Activated CD8-positive, alpha-beta T cell treated with anti-CD3 and anti-CD28 coated beads for 36 hours (primary cell): ENCODE measurements around the gene FRMPD1. TPM values are rescaled to one million over a fixed set of nuclear protein-coding genes. Genes with fewer than 3 reads are reported as not detected.

Experiments
- ATAC-seq: fragments of 200-7000 bp; cut with Tn5 transposase; one replicate; pipeline ENCODE4 v1.10.0; 2021; ENCODE audit warnings: mild to moderate bottlenecking, moderate library complexity
- CTCF ChIA-PET: fragments of 350-600 bp; sonication (Branson Sonifier 250); formaldehyde crosslinking; loops from one replicate; lab custom pipeline; 2021; ENCODE audit warnings: antibody characterized with exemption; lab: Charles Lee
- POLR2A ChIA-PET: fragments of 350-600 bp; sonication (Branson Sonifier 250); formaldehyde crosslinking; loops from one replicate; lab custom pipeline; 2021; ENCODE audit warnings: antibody characterized with exemption; lab: Charles Lee
- DNase-seq: peaks from one replicate; pipeline ENCODE4 v3.0.0-alpha.2; 2020
- H3K27ac Mint-ChIP-seq: one replicate; pipeline ENCODE4 v1.8.0; 2021; ENCODE audit warnings: mild to moderate bottlenecking, mixed read lengths
- H3K27me3 Mint-ChIP-seq: one replicate; pipeline ENCODE4 v1.8.0; 2021; ENCODE audit warnings: mixed read lengths
- H3K36me3 Mint-ChIP-seq: one replicate; pipeline ENCODE4 v1.8.0; 2021; ENCODE audit warnings: low read depth, mixed read lengths
- H3K4me1 Mint-ChIP-seq: one replicate; pipeline ENCODE4 v1.8.0; 2021; ENCODE audit warnings: low read depth, mixed read lengths
- H3K4me3 Mint-ChIP-seq: one replicate; pipeline ENCODE4 v1.8.0; 2021; ENCODE audit warnings: mild to moderate bottlenecking, moderate library complexity, mixed read lengths
- H3K9me3 Mint-ChIP-seq: one replicate; pipeline ENCODE4 v1.8.0; 2021; ENCODE audit warnings: mixed read lengths
- intact Hi-C: fragments of 100-400 bp; cut with micrococcal nuclease; formaldehyde crosslinking; loops from one replicate; pipeline ENCODE4 v1.10.0; 2022
- total RNA-seq, 2 experiments: library from RNA; stranded (reverse); gene quantifications; one replicate each; pipeline ENCODE4 v1.2.3, GENCODE V29; 2021
- TF ChIP-seq, protein P1 (sequence below): fragments of 200-600 bp; IDR thresholded peaks from one replicate; pipeline ENCODE4 v1.8.0; 2022; ENCODE audit warnings: antibody characterized with exemption, mild to moderate bottlenecking

FRMPD1 gene
- total RNA-seq, 2 experiments from 2014 or later = not detected

DNA sequence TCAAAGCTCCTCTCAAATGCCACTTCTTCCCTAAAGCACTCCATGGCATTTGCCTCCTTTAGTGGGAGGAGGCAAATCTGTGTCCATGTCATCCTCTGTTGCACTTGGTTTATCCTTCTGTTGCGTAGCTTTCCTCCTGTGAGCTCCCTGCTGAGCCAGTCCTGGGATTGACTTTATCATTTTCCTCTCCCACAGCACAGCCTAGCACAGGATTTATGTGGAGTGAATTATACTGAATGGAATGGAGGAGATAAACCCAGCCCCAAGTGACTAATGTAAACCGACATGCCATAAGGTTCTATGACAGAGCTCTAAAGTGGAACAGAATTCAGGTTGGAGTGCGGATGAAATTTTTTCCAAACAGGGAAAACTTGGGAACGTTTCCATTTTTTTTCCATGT lies 31.9 kb upstream of the FRMPD1 start:
- Mint-ChIP-seq H3K27ac (no peak overlapping the region), H3K4me1 (no peaks in the 10 kb centered on the region), H3K36me3 (no peaks in the 10 kb centered on the region), H3K9me3 (no peaks in the 10 kb centered on the region), H3K27me3 (no peaks in the 10 kb centered on the region), H3K4me3 (no peak overlapping the region)
- TF ChIP-seq, protein P1, sequence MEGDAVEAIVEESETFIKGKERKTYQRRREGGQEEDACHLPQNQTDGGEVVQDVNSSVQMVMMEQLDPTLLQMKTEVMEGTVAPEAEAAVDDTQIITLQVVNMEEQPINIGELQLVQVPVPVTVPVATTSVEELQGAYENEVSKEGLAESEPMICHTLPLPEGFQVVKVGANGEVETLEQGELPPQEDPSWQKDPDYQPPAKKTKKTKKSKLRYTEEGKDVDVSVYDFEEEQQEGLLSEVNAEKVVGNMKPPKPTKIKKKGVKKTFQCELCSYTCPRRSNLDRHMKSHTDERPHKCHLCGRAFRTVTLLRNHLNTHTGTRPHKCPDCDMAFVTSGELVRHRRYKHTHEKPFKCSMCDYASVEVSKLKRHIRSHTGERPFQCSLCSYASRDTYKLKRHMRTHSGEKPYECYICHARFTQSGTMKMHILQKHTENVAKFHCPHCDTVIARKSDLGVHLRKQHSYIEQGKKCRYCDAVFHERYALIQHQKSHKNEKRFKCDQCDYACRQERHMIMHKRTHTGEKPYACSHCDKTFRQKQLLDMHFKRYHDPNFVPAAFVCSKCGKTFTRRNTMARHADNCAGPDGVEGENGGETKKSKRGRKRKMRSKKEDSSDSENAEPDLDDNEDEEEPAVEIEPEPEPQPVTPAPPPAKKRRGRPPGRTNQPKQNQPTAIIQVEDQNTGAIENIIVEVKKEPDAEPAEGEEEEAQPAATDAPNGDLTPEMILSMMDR = no peak
- ChIA-PET CTCF (no interaction called here), POLR2A (no interaction called here)
- ATAC-seq = no peak
- no peak for DNase-seq
- intact Hi-C loops = no loop called here

DNA sequence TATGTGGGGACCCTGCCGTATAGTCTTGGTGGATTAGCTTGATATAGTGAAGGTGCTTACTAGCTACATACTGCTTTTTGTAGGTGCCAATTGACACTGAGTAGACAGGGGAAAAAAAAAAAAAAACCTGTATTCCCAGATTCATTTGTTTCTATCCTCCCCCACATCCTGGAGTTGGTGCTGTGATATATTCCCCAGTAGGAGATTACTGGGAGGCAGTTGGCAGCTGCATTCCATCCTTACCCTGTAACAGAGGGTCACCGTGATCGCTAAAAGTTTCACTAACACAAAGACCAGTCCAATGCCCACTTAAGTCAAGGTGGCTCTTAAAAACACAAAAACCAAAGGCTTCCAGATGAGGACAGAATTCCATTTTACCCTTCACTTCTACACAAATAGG lies 30.9 kb upstream of the FRMPD1 start:
- intact Hi-C loops = no loop called here
- TF ChIP-seq, protein P1 = no peak
- Mint-ChIP-seq H3K9me3 (no peaks in the 10 kb centered on the region), H3K4me1 (no peaks in the 10 kb centered on the region), H3K36me3 (no peaks in the 10 kb centered on the region), H3K4me3 (no peak overlapping the region), H3K27me3 (no peaks in the 10 kb centered on the region), H3K27ac (no peak overlapping the region)
- DNase-seq (no peak), ATAC-seq (no peak)
- CTCF ChIA-PET = no interaction called here
- POLR2A ChIA-PET = no interaction called here

DNA sequence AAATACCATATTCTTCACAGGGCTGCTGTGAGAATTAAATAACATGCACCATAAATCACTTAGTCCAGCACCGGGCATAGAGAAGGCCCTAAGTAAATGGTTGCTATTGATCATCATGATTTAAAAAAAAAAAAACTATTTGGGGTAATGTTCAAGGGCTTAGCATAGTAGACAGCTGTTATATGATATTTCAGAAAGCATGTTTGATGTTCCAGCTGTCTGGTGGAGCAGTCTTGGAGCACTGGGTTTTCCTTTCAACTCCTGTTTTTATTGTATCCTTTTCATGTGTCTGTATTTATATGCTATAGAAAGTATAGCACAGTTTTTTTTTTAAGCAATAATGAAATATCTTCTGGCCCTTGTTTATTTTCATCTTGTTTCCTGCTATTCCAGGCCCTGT lies 30.4 kb upstream of the FRMPD1 start:
- Mint-ChIP-seq H3K27ac (no peak overlapping the region), H3K27me3 (no peaks in the 10 kb centered on the region), H3K4me1 (no peaks in the 10 kb centered on the region), H3K9me3 (no peaks in the 10 kb centered on the region), H3K4me3 (no peak overlapping the region), H3K36me3 (no peaks in the 10 kb centered on the region)
- ChIA-PET POLR2A (no interaction called here), CTCF (no interaction called here)
- ATAC-seq (no peak), DNase-seq (no peak)
- TF ChIP-seq, protein P1 = no peak
- intact Hi-C loops = no loop called here

DNA sequence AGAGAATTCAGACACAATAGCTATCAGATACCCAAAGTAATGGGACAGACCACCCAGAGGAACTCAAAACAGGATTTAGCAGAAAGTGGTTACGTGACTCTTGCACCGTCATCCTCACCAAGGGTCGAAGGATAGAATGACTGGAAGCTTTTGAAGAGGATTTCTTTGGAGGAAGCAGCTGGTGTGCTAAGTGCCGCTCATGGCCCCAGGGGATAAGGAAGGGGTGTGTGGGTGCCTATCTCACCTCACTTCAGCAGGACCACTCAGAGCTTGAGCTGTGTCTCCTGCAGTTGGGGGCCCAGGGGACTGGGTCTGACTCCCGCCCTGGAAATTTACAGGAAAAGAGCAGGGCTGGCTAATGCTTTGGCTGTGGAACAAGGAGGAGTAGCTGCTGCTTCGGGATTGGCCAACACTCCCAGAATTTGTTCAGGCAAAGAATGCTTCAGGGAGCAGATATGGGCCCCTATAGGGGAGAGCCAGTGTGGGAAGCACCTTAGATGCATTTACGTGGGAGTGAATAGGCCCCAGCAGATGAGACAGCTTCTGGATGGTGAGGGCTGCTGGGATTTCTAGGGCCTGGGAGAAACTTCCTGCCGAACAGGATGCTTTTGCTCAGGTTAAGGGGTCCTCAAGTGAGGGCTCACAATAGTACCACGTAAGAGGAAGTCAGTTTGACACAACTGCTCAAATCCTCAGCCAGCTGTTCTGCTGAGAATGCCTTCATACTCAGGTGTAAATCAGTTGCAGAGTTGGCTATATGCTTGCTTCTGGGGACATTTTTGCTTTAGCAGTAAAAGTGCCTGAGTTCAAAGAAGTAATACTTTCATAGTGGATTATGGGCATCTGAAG lies 29.3 kb upstream of the FRMPD1 start:
- intact Hi-C loops = no loop called here
- no peaks in the 10 kb centered on the region for H3K4me1 Mint-ChIP-seq
- CTCF ChIA-PET = interaction anchor here (1.0 kb wide), 1 partner anchor 27 kb away, joined by 3 read pairs; no protein-coding TSS in a partner anchor

DNA sequence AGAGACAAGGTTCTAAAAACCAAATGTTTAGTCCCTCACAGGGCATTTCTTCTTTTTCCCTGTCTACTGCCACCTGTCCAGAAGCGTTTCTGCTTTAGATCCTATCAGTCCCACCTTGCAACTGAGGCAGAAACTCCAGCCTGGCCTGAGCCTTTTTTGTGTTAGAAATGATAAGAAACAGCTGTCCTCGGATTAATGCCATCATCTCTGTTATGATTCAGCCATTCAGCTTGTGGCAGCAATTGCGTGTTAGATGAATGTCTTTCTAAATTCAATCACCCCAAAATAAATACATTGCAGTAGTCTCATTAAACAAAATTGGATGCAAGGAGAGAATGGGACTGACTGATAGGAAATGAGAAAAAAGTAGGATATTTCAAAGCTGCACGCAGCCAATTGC lies 28.3 kb upstream of the FRMPD1 start:
- ATAC-seq = no peak
- TF ChIP-seq, protein P1 = no peak
- Mint-ChIP-seq H3K9me3 (no peaks in the 10 kb centered on the region), H3K4me3 (no peak overlapping the region), H3K27ac (no peak overlapping the region), H3K4me1 (no peaks in the 10 kb centered on the region), H3K36me3 (no peaks in the 10 kb centered on the region), H3K27me3 (no peaks in the 10 kb centered on the region)
- CTCF ChIA-PET = no interaction called here
- intact Hi-C loops = no loop called here
- DNase-seq = no peak
- POLR2A ChIA-PET = no interaction called here

More for the DNA sequence above, 29.3 kb upstream of the FRMPD1 start:
- TF ChIP-seq, protein P1 = no peak
- DNase-seq (no peak), ATAC-seq (no peak)
- Mint-ChIP-seq H3K36me3 (no peaks in the 10 kb centered on the region), H3K4me3 (no peak overlapping the region), H3K27ac (no peak overlapping the region), H3K9me3 (no peaks in the 10 kb centered on the region), H3K27me3 (no peaks in the 10 kb centered on the region)
- POLR2A ChIA-PET = no interaction called here
